Calu3 (cell line): ENCODE data around the gene ELP1. TPM values are rescaled to one million over a fixed set of nuclear protein-coding genes. Genes with fewer than 3 reads are reported as not detected.

Source experiments
- BruUV-seq: library from RNA; stranded (reverse); fragments of 400-500 nt; replicated peaks from 2 replicates; lab custom pipeline; 2021; lab: Mats Ljungman, UMichigan
- CTCF ChIA-PET: fragments of 300-600 bp; sonication (Branson Sonifier 250); formaldehyde crosslinking; loops from one replicate; lab custom pipeline; 2022; ENCODE audit warnings: antibody characterized with exemption; lab: Charles Lee
- DNase-seq: peaks from one replicate; pipeline ENCODE4 v3.0.0; 2022
- H3K27ac Mint-ChIP-seq: one replicate; pipeline ENCODE4 v1.8.0; 2022; ENCODE audit warnings: mixed read lengths; ENCODE audit not compliant: unreplicated experiment
- H3K27me3 Mint-ChIP-seq: one replicate; pipeline ENCODE4 v1.8.0; 2022; ENCODE audit warnings: mixed read lengths; ENCODE audit not compliant: unreplicated experiment
- H3K36me3 Mint-ChIP-seq: one replicate; pipeline ENCODE4 v1.8.0; 2022; ENCODE audit warnings: mild to moderate bottlenecking, moderate library complexity, mixed read lengths; ENCODE audit not compliant: insufficient read depth, unreplicated experiment
- H3K4me1 Mint-ChIP-seq: one replicate; pipeline ENCODE4 v1.8.0; 2022; ENCODE audit warnings: mild to moderate bottlenecking, low read depth, mixed read lengths; ENCODE audit not compliant: unreplicated experiment
- H3K4me3 Mint-ChIP-seq: one replicate; pipeline ENCODE4 v1.8.0; 2022; ENCODE audit warnings: mild to moderate bottlenecking, low read depth, moderate library complexity, mixed read lengths; ENCODE audit not compliant: unreplicated experiment
- H3K9me3 Mint-ChIP-seq: one replicate; pipeline ENCODE4 v1.8.0; 2022; ENCODE audit warnings: low read depth, mixed read lengths; ENCODE audit not compliant: unreplicated experiment
- CTCF ChIP-seq: fragments of 200-600 bp; IDR thresholded peaks from one replicate; pipeline ENCODE4 v1.8.0; 2022; ENCODE audit warnings: antibody characterized with exemption; ENCODE audit not compliant: unreplicated experiment
- intact Hi-C: fragments of 100-400 bp; cut with micrococcal nuclease; formaldehyde crosslinking; loops from one replicate; pipeline ENCODE4 v1.10.0; 2022; ENCODE audit not compliant: unreplicated experiment
- total RNA-seq: library from RNA; stranded (reverse); gene quantifications from 2 replicates; pipeline ENCODE4 v1.2.3, GENCODE V29; 2022

Gene ELP1
- total RNA-seq, 1 experiment from 2014 or later: 17.9 TPM

- Mint-ChIP-seq H3K4me1 (no peaks in the 10 kb centered on the region), H3K36me3 (no peaks in the 10 kb centered on the region), H3K4me3 (no peak overlapping the region), H3K27ac (no peak overlapping the region), H3K9me3 (no peaks in the 10 kb centered on the region), H3K27me3 (no peaks in the 10 kb centered on the region)
- no peak for DNase-seq
- no TSS peak for BruUV-seq
- TF ChIP-seq CTCF: no peak
- intact Hi-C loops: no loop called here
- CTCF ChIA-PET: no interaction called here
Measured at GRCh38 chr9:108865037-108865436, 68.9 kb downstream of the ELP1 start.

DNA sequence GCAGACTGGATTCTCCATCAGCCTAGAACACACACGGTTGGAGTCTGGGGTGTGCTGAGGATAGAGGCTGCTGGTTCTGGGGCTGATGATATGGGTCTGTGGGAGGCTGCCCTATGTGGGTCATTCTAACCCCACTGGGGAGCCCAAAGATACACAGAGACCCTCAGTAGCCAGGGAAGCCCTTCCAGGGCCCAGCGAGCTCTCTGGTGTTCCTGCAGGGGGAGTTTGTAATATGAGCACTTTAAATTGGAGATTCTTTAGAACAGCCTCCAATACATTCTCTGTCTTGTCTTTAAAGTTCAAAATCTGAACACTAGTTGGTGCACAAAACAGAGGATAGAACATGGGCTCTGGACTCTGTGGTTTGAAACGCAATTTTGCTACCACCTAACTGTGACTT is 69.5 kb downstream of the ELP1 start:
- no peaks in the 10 kb centered on the region for H3K36me3 Mint-ChIP-seq
- CTCF ChIA-PET: no interaction called here

GRCh38 chr9:108863891-108864290 is 70.0 kb downstream of the ELP1 start:
- CTCF ChIA-PET: no interaction called here
- Mint-ChIP-seq H3K36me3 (no peaks in the 10 kb centered on the region), H3K4me1 (no peaks in the 10 kb centered on the region), H3K27me3 (no peaks in the 10 kb centered on the region), H3K27ac (no peak overlapping the region), H3K9me3 (no peaks in the 10 kb centered on the region), H3K4me3 (no peak overlapping the region)
- TF ChIP-seq CTCF: no peak
- intact Hi-C loops: no loop called here
- no TSS peak for BruUV-seq
- no peak for DNase-seq

More for the DNA sequence above, 69.5 kb downstream of the ELP1 start:
- BruUV-seq: no TSS peak
- H3K27me3 Mint-ChIP-seq: no peaks in the 10 kb centered on the region
- no peak overlapping the region for H3K27ac Mint-ChIP-seq
- H3K4me1 Mint-ChIP-seq: no peaks in the 10 kb centered on the region
- intact Hi-C loops: no loop called here
- TF ChIP-seq CTCF: no peak
- no peak for DNase-seq
- H3K4me3 Mint-ChIP-seq: no peak overlapping the region
- no peaks in the 10 kb centered on the region for H3K9me3 Mint-ChIP-seq

- Mint-ChIP-seq H3K4me3 (no peak within 1 kb of the TSS), H3K9me3 (no peaks in the 10 kb centered on the region), H3K36me3 (no peaks in the 10 kb centered on the region), H3K27ac (no peak within 1 kb of the TSS), H3K4me1 (no peaks in the 10 kb centered on the region), H3K27me3 (no peaks in the 10 kb centered on the region)
- CTCF ChIA-PET: no interaction called here
- no peak for TF ChIP-seq CTCF
- intact Hi-C loops: no loop called here
- DNase-seq: no peak
- no TSS peak for BruUV-seq
Measured at GRCh38 chr9:108861997-108862396, 71.9 kb downstream of the ELP1 start, which contains the start of gene ACTL7A. TSS of gene ACTL7A (plus strand) at chr9:108862266. CDS start at chr9:108862323, 57 bp downstream.
